ENCODE results near the gene CLPX.

CLPX gene

DNA sequence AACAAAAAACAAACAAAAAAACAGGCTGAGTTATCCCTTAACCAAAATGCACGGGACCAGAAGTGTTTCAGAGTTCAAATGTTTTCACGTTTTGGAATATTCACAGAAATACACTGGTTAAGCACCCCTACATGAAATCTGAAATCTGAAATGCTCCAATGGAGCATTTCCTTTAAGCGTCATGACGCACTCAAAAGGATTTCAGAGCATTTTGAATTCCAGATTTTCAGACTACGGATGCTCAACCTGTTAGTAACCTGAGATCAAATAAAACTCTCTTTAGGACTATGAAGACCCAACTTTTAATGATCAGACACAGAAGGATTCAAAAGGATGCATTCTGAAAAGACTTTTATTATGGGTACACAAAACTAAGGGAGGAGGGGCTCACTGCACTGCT is 9.6 kb downstream of the CLPX start:
- no peak overlapping the region for H3K4me3 ChIP-seq (ENCODE audit: low read depth, low read length)
- peaks cover 56% of the 10 kb centered on the region for H3K36me3 ChIP-seq
- TF ChIP-seq, protein P1, sequence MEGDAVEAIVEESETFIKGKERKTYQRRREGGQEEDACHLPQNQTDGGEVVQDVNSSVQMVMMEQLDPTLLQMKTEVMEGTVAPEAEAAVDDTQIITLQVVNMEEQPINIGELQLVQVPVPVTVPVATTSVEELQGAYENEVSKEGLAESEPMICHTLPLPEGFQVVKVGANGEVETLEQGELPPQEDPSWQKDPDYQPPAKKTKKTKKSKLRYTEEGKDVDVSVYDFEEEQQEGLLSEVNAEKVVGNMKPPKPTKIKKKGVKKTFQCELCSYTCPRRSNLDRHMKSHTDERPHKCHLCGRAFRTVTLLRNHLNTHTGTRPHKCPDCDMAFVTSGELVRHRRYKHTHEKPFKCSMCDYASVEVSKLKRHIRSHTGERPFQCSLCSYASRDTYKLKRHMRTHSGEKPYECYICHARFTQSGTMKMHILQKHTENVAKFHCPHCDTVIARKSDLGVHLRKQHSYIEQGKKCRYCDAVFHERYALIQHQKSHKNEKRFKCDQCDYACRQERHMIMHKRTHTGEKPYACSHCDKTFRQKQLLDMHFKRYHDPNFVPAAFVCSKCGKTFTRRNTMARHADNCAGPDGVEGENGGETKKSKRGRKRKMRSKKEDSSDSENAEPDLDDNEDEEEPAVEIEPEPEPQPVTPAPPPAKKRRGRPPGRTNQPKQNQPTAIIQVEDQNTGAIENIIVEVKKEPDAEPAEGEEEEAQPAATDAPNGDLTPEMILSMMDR (IDR thresholded peaks at IDR 0.05; ENCODE audit: low read depth, low read length), result no peak
- DNase-seq, result no peak
- H3K9me3 ChIP-seq (ENCODE audit: severe bottlenecking), result no peaks in the 10 kb centered on the region
- H3K27me3 ChIP-seq (ENCODE audit: insufficient read depth, low read depth, severe bottlenecking), result no peaks in the 10 kb centered on the region
- no peak overlapping the region for H3K27ac ChIP-seq

DNA sequence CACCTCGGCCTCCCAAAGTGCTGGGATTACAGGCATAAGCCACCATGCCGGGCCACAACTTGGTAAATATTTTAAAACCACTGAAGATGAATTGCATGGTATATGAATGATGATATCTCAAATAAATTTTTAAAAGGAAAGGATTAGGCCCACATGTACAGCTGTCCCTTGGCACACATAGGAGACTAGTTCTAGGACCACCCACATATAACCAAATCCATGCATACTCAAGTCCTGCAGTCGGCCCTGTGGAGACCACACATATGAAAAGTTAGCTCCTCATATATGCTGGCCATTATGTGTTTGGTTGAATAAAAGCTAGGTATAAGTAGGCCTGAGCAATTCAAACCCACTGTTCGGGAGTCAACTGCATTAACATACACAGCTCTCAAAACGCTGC is 10.6 kb downstream of the CLPX start:
- DNase-seq, result no peak
- no peak overlapping the region for H3K4me3 ChIP-seq (ENCODE audit: low read depth, low read length)
- TF ChIP-seq, protein P1 (IDR thresholded peaks at IDR 0.05; ENCODE audit: low read depth, low read length), result no peak
- H3K36me3 ChIP-seq, result peaks cover 51% of the 10 kb centered on the region
- H3K27me3 ChIP-seq (ENCODE audit: insufficient read depth, low read depth, severe bottlenecking), result no peaks in the 10 kb centered on the region
- H3K27ac ChIP-seq, result no peak overlapping the region
- H3K9me3 ChIP-seq (ENCODE audit: severe bottlenecking), result no peaks in the 10 kb centered on the region

DNA sequence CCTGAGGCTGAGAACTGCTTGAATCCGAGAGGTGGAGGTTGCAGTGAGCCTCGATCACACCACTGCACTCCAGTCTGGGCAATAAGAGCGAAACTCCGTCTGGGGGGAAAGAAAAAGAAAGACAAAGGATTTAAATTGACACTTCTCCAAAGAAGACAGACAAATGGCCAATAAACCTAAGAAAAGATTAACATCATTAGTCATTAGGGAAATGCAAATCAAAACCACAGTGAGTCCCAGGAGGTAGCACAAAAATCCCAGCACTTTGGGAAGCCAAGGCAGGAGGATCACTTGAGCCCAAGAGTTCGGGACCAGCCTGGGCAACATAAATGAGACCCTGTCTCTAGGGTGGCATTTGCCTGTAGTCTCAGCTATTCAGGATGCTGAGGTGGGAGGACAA is 12.6 kb downstream of the CLPX start:
- peaks cover 37% of the 10 kb centered on the region for H3K36me3 ChIP-seq

DNA sequence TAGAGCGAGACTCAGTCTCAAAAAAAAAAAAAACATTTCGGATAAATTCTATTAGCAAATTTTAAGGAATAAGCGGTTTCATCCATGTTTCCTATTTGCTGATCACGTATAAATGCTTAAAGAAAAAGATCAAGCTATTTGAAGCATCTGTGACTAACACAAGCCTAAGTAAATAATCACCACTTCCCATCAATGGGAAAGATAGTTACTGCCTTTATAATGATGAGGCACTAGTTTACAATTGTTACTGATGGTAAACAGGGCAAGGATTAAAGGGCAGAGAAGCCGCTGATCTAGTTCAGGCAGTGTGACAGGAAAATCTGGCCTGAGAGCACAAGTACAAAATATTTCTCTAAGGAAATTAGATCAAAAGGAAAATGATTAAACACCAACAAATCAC is 13.7 kb downstream of the CLPX start:
- TF ChIP-seq, protein P1 (IDR thresholded peaks at IDR 0.05; ENCODE audit: low read depth, low read length), result no peak
- Histone ChIP-seq H3K36me3 (peaks cover 34% of the 10 kb centered on the region), H3K27ac (no peak overlapping the region), H3K4me3 (ENCODE audit: low read depth, low read length) (no peak overlapping the region), H3K9me3 (ENCODE audit: severe bottlenecking) (no peaks in the 10 kb centered on the region), H3K27me3 (ENCODE audit: insufficient read depth, low read depth, severe bottlenecking) (no peaks in the 10 kb centered on the region)
- no peak for DNase-seq

More for the DNA sequence above, 12.6 kb downstream of the CLPX start:
- Histone ChIP-seq H3K27me3 (ENCODE audit: insufficient read depth, low read depth, severe bottlenecking) (no peaks in the 10 kb centered on the region), H3K4me3 (ENCODE audit: low read depth, low read length) (no peak overlapping the region), H3K9me3 (ENCODE audit: severe bottlenecking) (no peaks in the 10 kb centered on the region), H3K27ac (no peak overlapping the region)
- DNase-seq, result no peak
- TF ChIP-seq, protein P1 (IDR thresholded peaks at IDR 0.05; ENCODE audit: low read depth, low read length), result no peak

DNA sequence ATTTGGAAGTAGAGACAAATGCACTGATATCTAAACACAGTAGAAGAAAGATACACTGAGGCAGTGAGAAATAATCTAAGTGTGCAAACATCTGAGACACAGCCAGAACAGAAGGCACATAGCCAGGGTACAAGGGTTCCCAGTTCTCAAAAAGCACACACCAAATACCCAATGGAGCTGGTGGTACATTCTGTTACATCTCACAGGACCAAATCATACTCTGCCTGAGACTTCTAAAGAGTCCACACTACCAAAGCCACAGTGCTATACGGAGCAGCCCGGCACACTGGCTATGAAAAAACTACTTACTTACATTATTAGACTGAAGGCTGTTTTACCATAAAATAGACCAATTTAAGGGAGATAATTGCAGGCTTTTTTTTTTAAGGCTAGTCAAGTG is 19.3 kb downstream of the CLPX start:
- H3K36me3 ChIP-seq, result peaks cover 23% of the 10 kb centered on the region
- H3K27me3 ChIP-seq (ENCODE audit: insufficient read depth, low read depth, severe bottlenecking), result no peaks in the 10 kb centered on the region

DNA sequence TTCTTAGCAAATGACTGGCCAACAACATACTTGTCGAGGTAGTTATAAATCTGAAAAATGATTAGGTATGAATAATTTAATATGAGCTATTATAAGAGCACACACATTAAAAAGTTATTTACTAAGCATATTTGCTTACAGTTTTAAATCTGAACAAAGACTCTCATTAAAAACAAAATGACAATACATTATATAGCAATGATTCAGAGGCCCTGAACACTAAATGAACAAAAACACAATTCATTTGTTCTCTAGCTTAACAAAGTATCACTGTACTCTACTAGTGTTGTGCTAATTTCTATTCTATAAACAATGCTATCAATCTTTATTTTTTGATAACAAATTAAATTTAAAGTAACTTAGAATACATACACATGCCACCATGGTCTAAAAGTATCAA is 21.0 kb downstream of the CLPX start:
- Histone ChIP-seq H3K9me3 (ENCODE audit: severe bottlenecking) (no peaks in the 10 kb centered on the region), H3K4me3 (ENCODE audit: low read depth, low read length) (no peak overlapping the region), H3K36me3 (peaks cover 20% of the 10 kb centered on the region), H3K27ac (no peak overlapping the region), H3K27me3 (ENCODE audit: insufficient read depth, low read depth, severe bottlenecking) (no peaks in the 10 kb centered on the region)
- no peak for DNase-seq
- TF ChIP-seq, protein P1 (IDR thresholded peaks at IDR 0.05; ENCODE audit: low read depth, low read length), result no peak

More for the DNA sequence above, 19.3 kb downstream of the CLPX start:
- no peak overlapping the region for H3K27ac ChIP-seq
- H3K9me3 ChIP-seq (ENCODE audit: severe bottlenecking), result no peaks in the 10 kb centered on the region
- DNase-seq, result no peak
- no peak overlapping the region for H3K4me3 ChIP-seq (ENCODE audit: low read depth, low read length)
- TF ChIP-seq, protein P1 (IDR thresholded peaks at IDR 0.05; ENCODE audit: low read depth, low read length), result no peak

Measured in WERI-Rb-1 (cell line).